Hematopoietic multipotent progenitor cell treated with erythropoietin and hydrocortisone succinate and interleukin-3 and kit ligand, for 8 days (in vitro differentiated cells): ENCODE results near the gene CDK18.

ENCODE experiments used
- DNase-seq: peaks from one replicate; pipeline ENCODE4 v3.0.0-alpha.2; 2015

Gene CDK18

DNA sequence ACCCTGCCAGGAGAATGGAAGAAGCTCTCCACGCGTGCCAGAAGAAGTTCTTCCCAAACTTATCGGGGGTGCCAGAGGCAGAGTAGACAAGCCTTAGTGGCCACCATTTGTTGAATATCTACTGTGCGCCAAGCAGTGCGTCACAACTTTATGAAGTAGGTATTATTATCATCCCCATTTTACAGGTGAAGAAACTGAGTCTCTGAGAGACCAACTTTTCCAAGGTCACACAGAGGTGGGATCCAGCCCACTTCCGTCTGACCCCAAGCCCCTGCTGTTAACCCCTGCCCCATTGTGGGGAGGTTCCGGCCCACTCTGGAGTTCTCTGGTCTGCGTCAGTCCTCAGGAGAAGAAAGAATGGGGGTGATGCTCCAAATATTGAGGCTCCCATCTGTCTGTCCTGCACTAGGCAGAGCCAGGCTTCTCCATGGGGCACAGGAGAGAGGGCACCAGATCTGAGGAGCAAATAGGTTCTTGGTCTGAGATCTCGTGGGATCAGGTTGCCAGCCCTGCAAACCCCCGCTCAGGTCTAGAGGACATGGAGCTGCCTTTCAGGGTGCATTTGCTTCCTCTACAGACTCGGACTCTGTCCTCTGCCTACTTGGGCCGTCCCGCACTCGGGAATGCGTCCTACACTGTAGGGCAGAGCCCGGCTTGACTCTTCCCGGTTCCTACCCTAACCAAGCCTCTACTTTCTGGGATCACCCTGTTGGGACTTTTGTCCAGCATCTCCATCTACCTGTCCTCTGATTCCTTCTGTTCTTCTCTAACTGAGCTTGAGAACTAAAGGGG is 2.1 kb downstream of the CDK18 start:
- DNase-seq: no peak

DNA sequence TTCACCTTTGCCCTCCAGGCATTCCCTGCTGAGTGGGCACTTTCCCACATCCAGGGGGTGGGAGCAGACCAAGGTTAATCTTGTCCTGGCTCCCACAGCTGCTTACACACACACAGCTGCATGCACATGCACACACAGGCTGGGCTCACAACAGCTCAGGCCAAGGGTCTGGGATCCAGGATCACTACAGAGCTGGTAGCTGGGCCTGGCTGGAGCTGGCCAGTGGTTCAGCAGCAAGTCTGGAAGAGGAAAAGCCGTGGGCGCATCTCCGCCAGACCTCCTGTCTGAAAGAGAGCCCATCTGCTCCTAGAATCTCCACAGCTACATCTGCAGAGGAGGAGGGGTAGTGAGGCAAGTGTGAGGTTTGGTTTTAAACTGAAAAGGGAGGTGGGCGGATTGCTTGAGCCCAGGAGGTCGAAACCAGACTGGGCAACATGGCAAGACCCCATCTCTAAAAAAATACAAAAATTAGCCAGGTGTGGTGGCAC is 3.8 kb downstream of the CDK18 start:
- DNase-seq: no peak

DNA sequence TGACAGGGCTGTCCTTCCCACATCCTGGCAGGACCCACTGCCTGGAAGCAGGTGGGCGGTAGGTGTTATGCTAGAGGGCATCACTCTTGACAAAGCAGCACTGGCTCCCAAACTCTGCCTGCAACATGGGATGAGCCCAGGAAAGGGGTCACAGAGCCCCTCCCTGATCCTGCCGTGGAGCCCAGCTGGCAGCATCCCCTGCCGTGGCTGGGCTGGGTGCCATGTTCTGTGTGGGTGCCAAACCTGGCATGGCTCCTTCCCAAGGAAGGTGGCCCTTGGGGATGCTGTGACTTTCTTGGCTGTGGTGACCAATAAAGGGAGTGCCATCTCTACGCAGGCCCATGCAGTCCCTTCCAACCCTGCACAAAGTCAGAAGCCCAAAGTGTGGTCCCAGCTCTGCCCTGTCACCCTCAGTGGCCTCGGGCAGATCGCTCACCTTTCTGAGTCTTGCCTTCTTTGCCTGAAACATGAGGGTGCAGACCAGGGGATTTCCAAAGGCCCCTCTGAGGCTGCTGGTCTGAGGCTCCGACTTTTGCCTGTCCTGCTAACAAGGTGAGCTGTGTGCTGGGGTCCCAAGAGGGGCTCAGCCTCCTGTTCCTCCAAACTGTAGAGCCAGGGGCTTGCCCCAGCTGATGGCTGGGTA is 6.0 kb downstream of the CDK18 start:
- no peak for DNase-seq

DNA sequence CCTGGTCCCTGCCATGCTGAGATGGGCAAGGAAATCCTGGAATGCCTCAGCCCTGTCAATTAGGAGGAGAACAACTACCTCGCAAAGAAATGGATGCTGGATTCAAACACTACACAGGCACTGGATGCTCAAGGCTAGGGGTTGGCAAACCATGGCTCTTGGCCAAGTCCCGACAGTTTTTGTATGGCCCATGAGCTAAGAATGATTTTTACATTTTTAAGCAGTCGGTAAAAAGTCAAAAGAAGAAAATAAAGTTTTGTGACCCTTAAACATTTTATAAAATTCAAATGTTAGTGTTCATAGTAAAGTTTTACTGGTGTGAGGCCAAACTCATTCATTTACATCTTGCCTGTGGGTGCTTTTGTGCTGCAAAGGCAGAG is 6.5 kb downstream of the CDK18 start:
- no peak for DNase-seq

DNA sequence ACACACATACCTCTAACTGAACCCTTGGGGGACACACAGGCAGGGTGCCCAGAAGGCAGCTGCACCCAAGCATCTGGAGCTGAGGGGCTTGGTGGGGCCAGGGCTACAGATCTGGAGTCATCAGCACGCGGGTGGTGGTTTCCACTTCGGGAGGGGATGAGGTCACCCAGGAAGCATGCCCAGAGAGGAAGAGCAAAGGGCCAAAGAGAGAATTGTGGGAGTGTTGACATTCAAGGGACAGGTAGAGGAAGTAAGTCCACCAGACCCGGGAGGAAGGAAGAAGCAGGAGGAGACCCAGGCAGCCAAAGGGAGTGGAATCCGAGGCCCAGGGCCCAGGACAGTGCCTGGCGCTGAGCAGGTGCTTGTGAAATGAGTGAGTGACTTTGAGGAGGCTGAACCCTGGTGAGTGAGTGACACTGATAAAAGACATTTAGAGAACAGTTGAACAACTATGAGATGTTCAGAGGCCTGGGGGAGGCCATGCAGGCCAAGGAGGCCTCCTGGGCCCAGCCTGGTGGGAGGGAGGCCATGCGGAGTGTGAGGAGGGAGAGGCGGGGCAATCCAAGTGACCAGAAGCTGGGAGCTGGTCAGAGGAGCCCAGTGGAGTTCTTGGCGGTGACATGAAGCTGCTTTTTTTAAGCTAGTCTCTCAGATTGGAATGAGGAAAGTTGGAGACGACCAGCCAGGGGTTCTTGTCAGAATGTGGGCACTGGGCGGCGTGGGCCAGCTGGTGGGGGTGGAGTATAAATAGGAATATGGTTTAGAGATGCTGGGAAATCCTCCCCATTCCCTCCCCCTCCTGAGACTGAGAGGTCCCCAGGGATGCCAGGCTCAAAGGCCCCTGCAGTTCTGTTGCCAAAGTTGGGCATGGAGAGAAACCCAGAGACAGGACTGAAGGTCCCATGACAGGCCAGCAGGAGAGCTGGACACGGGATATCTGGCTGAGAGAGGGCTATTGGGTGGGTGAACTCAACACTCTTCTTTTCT is 7.9 kb downstream of the CDK18 start:
- no peak for DNase-seq

DNA sequence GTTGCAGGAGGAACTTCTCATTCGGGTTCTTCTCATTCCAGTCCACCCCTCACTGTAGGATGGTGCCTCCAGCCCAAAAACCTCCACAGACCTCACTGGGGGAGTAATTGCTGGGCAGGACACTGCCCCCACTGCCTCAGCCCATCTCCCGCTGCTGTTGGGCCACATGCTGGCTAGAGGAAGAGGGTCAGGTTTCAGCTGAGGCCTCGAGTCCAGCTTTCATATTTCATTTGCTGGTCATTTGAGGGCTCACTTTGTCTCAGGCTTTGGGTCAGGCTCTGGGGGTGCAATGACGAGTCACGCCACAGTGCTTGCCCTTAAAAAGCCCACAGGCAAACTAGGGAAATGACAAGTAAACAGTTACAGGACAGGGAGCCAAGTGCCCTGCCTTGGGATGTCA is 9.3 kb downstream of the CDK18 start:
- DNase-seq: no peak

DNA sequence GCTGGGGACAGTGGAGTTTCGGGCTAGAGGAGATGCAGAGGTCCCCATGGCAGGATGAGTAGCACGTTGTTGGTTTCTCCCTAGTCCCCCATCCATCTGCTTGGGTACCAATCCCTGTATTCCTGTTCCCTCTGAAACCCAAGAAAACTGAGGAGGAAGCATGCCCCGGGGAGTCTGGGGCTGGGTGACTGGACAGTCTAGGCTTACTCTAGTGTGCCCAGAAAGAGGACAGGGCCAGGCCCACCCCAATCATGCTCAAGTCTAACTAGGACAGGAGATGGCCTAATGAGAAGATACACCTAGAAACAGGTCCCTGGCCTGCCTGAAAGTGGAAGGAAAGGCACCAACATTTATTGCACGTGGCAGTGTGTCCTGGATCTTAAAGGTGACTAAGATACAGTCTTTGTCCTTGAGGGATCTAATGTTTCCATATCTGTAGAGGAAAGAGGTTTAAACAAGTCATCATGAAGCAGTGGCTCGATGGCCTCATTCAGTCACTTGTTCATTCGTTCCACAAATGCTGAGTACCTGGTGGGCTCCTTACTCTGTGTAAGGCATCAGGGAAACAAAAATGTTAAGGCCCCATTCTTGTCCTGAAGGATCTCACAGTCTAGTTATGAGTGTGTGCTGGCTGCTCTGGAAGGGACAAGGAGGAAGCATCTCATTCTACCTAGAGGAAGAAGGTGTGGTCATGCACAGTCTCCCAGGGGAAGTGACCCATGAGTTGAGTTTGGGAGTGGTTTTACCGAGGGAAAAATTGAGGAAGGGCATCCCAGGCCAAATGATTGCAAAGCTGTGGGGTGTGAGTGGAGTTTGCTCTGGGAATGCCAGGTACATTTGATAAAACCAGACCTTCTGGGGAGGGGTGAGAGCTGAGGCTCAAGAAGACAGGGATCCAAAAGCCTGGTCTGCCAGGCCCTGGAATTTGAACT is 10.0 kb downstream of the CDK18 start:
- DNase-seq: no peak

DNA sequence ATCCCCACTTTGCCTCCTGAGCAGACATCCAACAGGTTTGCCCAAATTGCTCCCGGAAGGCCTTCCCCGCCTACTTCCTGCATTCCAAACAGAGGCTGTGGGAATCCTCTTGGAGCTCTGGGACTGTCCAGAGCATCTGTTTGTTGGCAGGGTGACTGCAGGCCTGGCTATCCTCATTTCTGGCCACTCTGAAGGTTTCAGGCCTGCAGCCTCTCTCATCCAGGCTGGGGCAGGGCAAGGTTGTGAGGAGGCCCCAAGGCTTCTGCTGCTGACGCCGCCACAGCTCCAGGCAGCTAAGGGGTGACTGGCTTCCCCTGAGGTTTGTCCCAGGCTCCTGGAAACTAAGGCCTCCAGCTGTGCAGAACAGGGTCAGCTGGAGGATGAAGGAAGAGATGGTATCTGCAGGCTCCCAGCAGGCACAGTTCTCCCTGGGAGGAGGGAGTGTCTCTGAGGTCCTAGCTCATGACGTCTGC is 11.3 kb downstream of the CDK18 start:
- no peak for DNase-seq

DNA sequence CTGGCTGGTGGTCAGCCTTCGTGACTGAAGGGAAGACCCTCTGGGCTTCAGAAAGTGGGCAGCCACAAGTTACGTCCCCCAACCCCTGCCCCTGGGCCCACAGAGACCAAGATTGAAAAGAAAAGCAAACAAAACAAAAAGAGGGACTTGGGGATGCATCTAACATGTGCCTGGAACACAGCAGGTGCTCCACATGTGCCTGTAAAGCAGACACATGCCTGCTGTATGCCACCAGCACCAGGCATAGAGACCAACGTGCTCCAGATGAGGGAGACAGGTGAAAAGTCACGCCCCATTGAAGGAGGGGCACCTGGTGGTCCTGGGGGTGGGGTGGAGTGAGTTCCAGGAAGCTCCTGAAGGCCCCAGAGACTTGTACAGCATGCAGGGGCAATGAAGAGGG is 11.9 kb downstream of the CDK18 start:
- DNase-seq: no peak

DNA sequence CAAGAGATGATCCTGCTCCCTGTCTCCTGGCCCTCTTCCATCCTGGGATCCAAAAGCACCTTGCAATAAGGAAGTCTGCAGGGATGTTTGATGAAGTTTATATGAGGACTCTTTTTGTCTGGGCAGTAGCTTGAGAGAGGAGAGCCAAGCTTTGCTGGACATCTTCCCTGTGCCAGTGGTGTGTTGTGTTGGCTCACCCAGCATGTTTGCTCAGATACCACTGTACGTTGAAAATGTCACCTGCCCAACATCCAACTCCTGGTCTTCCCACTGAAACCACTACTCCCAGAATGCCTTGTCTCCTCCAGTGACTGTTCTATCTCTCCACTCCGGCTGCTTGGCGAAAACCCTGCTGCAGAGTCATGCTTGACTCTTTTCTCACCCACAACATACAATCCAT is 12.8 kb downstream of the CDK18 start:
- no peak for DNase-seq

DNA sequence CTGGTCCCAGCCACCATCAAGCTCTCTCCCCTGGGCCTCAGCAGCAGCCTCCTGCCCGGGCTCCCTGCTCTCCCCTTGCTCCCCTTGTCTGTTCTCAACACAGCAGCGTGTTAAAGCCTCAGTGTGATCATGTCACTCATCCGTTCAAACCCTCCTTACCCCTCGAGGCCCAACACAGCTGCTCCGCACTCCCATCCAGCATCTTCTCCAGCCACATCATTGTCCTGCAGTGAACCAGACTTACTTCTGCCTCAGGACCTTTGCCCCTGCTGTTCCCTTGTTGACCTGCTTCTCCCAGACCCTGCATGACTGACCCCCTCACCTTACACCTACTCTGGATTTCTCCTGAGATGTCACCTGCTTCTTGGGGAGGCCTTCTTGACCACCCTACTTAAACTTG is 13.3 kb downstream of the CDK18 start:
- no peak for DNase-seq

DNA sequence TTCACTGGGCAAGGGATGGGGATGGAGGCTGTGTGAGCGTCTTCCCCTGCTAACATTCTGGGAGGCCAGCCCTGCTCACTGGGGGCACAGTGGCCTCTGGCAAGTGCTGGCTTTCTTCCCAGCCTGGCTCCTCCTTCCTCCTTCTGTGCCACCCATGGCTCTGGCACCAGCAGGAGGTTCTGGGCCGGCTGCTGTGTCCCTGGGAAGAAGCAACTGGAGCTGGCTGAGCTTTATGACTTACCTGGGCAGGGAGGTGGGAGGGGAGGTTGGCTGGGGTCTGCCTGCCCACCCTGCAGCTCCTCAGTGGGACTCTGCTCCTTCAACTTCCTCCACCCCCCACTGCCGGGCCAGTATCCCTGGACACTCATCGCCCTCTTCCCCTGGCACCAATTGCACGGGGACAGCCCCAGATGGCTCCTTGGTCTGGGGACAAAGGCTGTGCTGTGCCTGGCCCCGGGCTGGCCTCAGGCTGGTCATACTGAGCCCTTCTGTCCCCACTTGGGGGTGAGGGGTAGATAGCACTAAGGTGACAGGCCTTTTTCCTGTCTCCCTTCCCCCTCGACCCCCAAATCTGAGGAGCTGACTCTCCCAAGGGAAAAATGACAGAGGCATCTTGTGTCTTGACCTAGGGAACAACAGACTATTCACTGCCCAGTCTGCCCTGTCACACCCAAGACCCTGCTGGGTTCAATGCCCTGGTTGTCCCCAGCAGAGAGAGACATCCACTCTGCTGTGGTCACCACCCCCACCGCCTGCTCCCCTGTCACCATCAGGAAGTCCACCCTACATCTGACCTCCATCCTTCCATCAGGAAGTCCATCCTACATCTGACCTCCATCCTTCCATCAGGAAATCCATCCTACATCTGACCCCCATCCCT is 14.4 kb downstream of the CDK18 start:
- no peak for DNase-seq

DNA sequence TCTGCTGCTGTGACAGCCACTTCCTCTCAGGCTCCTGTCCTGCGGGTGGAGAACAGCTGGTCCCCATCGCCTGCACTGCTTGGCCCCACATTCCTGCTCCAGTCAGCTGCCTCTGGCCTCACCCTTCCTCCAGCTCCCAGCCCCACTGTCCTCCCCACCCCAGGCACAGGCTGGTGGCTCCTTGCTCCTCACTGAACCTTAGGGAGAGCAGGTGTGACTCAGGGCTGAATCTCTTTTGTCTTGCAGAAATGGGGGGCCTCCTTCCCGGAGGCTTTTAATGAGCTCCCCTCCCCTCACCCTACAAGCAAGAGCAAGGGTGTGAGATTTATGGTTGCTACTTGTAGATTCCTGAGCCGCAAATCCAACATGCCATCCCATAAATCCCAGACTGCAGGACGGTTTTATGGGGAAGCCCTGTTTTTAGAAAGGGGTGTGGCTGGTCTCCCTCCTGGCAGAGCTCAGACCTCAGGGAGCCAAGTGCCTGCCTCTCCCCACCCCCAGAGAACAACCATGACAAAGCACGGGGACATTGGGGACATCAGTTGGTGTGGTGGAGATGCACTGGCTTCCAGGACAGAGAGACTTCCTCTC is 15.2 kb downstream of the CDK18 start:
- DNase-seq: no peak

DNA sequence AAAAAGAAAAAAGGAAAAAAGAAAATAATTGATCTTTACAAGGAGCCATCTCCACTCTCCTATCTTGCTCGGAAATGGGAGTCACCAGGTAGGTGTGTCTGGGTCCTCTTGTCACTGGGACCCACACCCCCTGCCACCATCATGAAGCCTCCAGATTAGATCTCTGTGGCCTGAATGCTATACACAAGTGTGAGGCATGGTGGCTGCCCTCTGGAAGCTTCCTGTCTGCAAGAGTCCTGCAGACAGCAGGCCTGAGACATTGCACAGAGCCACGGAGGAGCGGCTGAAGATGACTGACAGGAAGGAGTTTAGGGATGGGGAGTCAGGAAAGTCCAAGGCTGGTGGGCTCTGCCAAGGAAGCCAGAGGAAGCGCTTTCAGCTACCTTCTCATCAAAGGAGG is 16.2 kb downstream of the CDK18 start:
- DNase-seq: no peak

DNA sequence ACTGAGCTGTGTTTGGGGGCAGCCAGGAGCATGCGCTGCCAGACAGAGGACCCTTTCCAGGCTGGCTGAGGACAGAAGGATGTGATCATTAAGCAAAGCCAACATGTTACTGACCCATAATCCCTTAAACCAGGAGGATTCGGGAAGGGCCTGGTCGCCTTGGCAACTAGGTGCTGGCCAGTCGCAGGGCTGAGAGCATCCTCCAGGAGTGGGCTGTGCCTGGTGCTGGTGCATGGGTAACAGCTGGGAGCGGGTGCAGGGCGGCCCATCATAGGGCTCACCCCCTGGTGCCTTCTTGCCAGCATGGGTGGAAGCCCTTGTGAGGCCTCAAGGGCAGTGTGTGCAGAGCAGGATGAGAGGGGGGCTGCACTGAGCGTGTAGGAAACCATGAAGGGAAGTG is 17.2 kb downstream of the CDK18 start:
- no peak for DNase-seq

DNA sequence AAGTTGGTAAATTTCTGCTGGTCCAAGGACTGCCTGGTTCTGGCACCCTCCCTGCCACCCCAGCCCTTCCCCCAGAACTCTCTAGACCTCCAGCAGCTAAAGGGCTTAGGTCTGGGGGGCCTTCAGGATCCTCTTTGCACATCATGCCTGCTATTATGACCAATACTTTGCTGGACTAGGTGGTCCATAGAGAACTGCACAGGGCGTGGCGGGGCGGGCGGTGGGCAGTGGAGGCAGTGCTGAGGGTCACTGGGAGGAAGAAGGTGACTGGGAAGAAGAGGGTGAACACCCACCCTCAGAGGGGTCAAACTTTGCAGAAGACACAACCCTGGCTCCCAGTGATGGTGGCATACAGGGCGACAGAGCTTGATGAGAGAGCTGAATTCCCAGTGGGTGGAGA is 18.2 kb downstream of the CDK18 start:
- DNase-seq: no peak

DNA sequence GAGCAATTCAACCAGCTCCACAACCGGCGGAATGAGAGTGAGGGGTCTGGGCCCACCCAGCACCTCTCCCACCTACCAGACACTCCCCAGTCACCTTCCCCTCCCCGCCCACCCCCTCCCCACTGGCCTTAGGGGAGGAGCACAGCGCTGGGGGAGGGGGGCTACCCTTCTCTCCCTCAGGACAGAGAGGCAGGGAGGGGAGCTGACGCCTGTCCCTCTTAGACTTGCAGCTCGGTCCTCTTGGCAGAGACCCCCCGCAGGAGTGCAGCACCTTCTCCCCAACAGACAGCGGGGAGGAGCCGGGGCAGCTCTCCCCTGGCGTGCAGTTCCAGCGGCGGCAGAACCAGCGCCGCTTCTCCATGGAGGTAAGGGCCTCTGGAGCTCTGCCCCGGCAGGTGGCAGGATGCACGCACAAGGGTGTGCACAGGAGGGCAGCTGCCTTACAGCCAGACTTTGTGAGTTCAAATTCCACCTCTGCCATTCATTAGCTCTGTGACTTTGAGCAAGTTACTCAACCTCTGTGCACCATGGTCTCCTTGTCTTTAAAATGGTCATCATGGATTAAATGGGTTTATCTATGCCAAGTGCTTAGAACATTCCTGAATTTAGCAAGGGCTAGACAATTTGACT is 18.9 kb downstream of the CDK18 start:
- no peak for DNase-seq

DNA sequence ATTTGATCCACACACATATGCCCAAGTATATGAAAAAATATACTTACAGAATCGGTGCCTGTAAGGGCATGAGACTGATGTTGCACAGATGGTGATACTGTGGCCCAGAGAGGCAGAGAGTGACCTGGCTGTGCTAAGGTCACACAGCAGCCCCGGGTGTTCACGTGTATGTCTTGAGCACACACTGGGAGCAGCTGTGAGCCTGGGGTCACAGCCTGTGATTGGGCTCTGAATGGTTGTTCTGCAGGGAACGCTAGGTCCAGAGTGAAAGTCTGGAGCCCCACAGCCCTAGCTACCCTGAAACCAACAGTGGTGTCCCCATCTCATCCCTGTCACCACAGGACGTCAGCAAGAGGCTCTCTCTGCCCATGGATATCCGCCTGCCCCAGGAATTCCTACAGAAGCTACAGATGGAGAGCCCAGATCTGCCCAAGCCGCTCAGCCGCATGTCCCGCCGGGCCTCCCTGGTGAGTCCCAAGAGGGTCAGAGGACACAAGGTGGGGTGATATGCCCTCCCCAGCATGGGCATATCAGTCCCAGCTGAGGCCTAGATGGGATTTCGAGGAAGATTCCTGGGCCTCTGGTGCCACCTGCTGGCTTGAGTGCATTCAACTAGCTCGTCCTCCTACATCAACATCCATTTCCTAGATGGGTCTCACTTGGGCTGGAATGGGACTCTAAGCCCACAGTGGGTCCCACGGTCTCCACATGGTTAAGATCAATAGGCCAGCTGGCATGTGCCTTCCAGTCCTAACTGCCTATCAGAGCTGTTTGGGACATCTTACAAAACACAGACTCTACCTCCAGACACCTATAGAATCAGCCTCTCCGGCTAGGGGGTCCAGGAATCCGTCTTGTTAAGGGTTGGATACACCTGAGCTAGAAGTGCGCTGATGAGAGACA is 19.7 kb downstream of the CDK18 start:
- peak; percentile 80 for DNase-seq

DNA sequence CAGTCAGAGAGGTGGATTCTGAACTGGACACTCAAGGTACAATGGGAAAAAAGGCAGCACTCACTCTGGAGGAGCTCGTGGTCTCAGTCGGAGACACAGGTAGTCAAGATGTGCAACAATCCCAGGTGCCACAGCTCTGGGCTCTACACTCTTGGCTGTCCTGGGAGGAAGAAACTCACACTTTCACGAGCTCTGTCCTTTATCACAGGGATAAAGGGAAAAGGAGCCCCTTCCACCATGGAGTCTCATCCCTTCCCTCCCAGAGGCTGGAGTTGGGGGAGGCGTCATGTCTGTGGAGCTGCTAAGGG is 20.3 kb downstream of the CDK18 start:
- DNase-seq: no peak
